NCI-H1930 (cell line): ENCODE data around the gene MPI.
A peak's percentile ranks its signal among the peaks of the same experiment; 100 is the strongest.

Experiments
- DNase-seq, 2 experiments: peaks; one replicate each; lab custom pipeline; 2025; lab: John Stamatoyannopoulos, UW

The MPI gene

GRCh38 chr15:74933573-74933972 is 43.7 kb downstream of the MPI start:
- DNase-seq: no peak

- peak in 1 of 2 experiments; percentile 43 for DNase-seq
These were observed 45.4 kb downstream of the MPI start for GRCh38 chr15:74935193-74935592.

- no peak for DNase-seq
These were observed 47.4 kb downstream of the MPI start for GRCh38 chr15:74937272-74937589.

GRCh38 chr15:74937590-74938371 is 47.9 kb downstream of the MPI start, which contains the start of gene COX5A:
Gene COX5A (minus strand): TSS chr15:74938073. CDS start chr15:74938014, 59 bp downstream.
- peak; percentile 87 to 94 for DNase-seq

- peak; percentile 51 to 70 for DNase-seq
These were observed 60.5 kb downstream of the MPI start for GRCh38 chr15:74950078-74950908.

GRCh38 chr15:74951006-74951405 is 61.2 kb downstream of the MPI start:
- no peak for DNase-seq
